Measurements from ENCODE around the gene MED8. TPM values are rescaled to one million over a fixed set of nuclear protein-coding genes. Genes with fewer than 3 reads are reported as not detected.

The MED8 gene
- total RNA-seq, 1 donor from 2014 or later = 40.8 TPM

- no peaks in the 10 kb centered on the region for H3K4me1 Mint-ChIP-seq (ENCODE audit: low read depth)
- intact Hi-C loops (cut with micrococcal nuclease) = no loop called here
- no peak for DNase-seq (ENCODE audit: low spot score)
- no peaks in the 10 kb centered on the region for H3K27me3 Mint-ChIP-seq (ENCODE audit: low read depth)
- no peak overlapping the region for H3K27ac Mint-ChIP-seq
- peaks cover 78% of the 10 kb centered on the region for H3K36me3 Mint-ChIP-seq (ENCODE audit: low read depth)
- no peaks in the 10 kb centered on the region for H3K9me3 Mint-ChIP-seq
- no peak overlapping the region for H3K4me3 Mint-ChIP-seq (ENCODE audit: low read depth)
Observed at GRCh38 chr1:43430831-43431230, 41.2 kb upstream of the MED8 start.

- no peak overlapping the region for H3K27ac Mint-ChIP-seq
Observed at GRCh38 chr1:43427941-43428340, 38.3 kb upstream of the MED8 start.

GRCh38 chr1:43427524-43427923 is 37.9 kb upstream of the MED8 start:
- Mint-ChIP-seq H3K4me3 (ENCODE audit: low read depth) (no peak overlapping the region), H3K9me3 (no peaks in the 10 kb centered on the region), H3K36me3 (ENCODE audit: low read depth) (peaks cover 70% of the 10 kb centered on the region), H3K27ac (no peak overlapping the region), H3K27me3 (ENCODE audit: low read depth) (no peaks in the 10 kb centered on the region), H3K4me1 (ENCODE audit: low read depth) (peaks cover 2% of the 10 kb centered on the region)
- intact Hi-C loops (cut with micrococcal nuclease) = no loop called here
- DNase-seq (ENCODE audit: low spot score) = no peak

More at GRCh38 chr1:43427941-43428340, 38.3 kb upstream of the MED8 start:
- intact Hi-C loops (cut with micrococcal nuclease) = no loop called here
- no peaks in the 10 kb centered on the region for H3K9me3 Mint-ChIP-seq
- H3K4me3 Mint-ChIP-seq (ENCODE audit: low read depth) = no peak overlapping the region
- H3K27me3 Mint-ChIP-seq (ENCODE audit: low read depth) = no peaks in the 10 kb centered on the region
- H3K36me3 Mint-ChIP-seq (ENCODE audit: low read depth) = peaks cover 71% of the 10 kb centered on the region
- DNase-seq (ENCODE audit: low spot score) = no peak
- peaks cover 2% of the 10 kb centered on the region for H3K4me1 Mint-ChIP-seq (ENCODE audit: low read depth)

- intact Hi-C loops (cut with micrococcal nuclease) = no loop called here
- H3K4me1 Mint-ChIP-seq (ENCODE audit: low read depth) = peaks cover 2% of the 10 kb centered on the region
Observed at GRCh38 chr1:43426221-43426620, 36.6 kb upstream of the MED8 start.

GRCh38 chr1:43425045-43425444 is 35.4 kb upstream of the MED8 start:
- H3K27me3 Mint-ChIP-seq (ENCODE audit: low read depth) = no peaks in the 10 kb centered on the region
- H3K4me1 Mint-ChIP-seq (ENCODE audit: low read depth) = peaks cover 2% of the 10 kb centered on the region
- peaks cover 61% of the 10 kb centered on the region for H3K36me3 Mint-ChIP-seq (ENCODE audit: low read depth)
- H3K27ac Mint-ChIP-seq = no peak overlapping the region
- H3K9me3 Mint-ChIP-seq = no peaks in the 10 kb centered on the region
- DNase-seq (ENCODE audit: low spot score) = no peak
- intact Hi-C loops (cut with micrococcal nuclease) = no loop called here
- H3K4me3 Mint-ChIP-seq (ENCODE audit: low read depth) = no peak overlapping the region

More at GRCh38 chr1:43426221-43426620, 36.6 kb upstream of the MED8 start:
- no peaks in the 10 kb centered on the region for H3K9me3 Mint-ChIP-seq
- H3K36me3 Mint-ChIP-seq (ENCODE audit: low read depth) = peaks cover 64% of the 10 kb centered on the region
- H3K4me3 Mint-ChIP-seq (ENCODE audit: low read depth) = no peak overlapping the region
- DNase-seq (ENCODE audit: low spot score) = no peak
- no peak overlapping the region for H3K27ac Mint-ChIP-seq
- H3K27me3 Mint-ChIP-seq (ENCODE audit: low read depth) = no peaks in the 10 kb centered on the region

GRCh38 chr1:43423672-43424550 is 34.3 kb upstream of the MED8 start:
- H3K36me3 Mint-ChIP-seq (ENCODE audit: low read depth) = peaks cover 58% of the 10 kb centered on the region
- DNase-seq (ENCODE audit: low spot score) = no peak
- H3K9me3 Mint-ChIP-seq = no peaks in the 10 kb centered on the region
- H3K4me3 Mint-ChIP-seq (ENCODE audit: low read depth) = no peak overlapping the region
- no peaks in the 10 kb centered on the region for H3K27me3 Mint-ChIP-seq (ENCODE audit: low read depth)
- intact Hi-C loops (cut with micrococcal nuclease) = no loop called here
- H3K27ac Mint-ChIP-seq = no peak overlapping the region
- peaks cover 2% of the 10 kb centered on the region for H3K4me1 Mint-ChIP-seq (ENCODE audit: low read depth)

- intact Hi-C loops (cut with micrococcal nuclease) = no loop called here
- H3K36me3 Mint-ChIP-seq (ENCODE audit: low read depth) = peaks cover 58% of the 10 kb centered on the region
- no peak overlapping the region for H3K4me3 Mint-ChIP-seq (ENCODE audit: low read depth)
- no peak for DNase-seq (ENCODE audit: low spot score)
- H3K27ac Mint-ChIP-seq = no peak overlapping the region
- H3K4me1 Mint-ChIP-seq (ENCODE audit: low read depth) = peaks cover 2% of the 10 kb centered on the region
- no peaks in the 10 kb centered on the region for H3K27me3 Mint-ChIP-seq (ENCODE audit: low read depth)
- no peaks in the 10 kb centered on the region for H3K9me3 Mint-ChIP-seq
Observed at GRCh38 chr1:43422995-43423671, 33.5 kb upstream of the MED8 start.

- Mint-ChIP-seq H3K9me3 (no peaks in the 10 kb centered on the region), H3K4me1 (ENCODE audit: low read depth) (peaks cover 2% of the 10 kb centered on the region), H3K4me3 (ENCODE audit: low read depth) (no peak overlapping the region), H3K27ac (no peak overlapping the region), H3K27me3 (ENCODE audit: low read depth) (no peaks in the 10 kb centered on the region), H3K36me3 (ENCODE audit: low read depth) (peaks cover 51% of the 10 kb centered on the region)
- DNase-seq (ENCODE audit: low spot score) = no peak
- intact Hi-C loops (cut with micrococcal nuclease) = no loop called here
Observed at GRCh38 chr1:43421976-43422750, 32.6 kb upstream of the MED8 start.

- Mint-ChIP-seq H3K27me3 (ENCODE audit: low read depth) (no peaks in the 10 kb centered on the region), H3K4me1 (ENCODE audit: low read depth) (peaks cover 2% of the 10 kb centered on the region), H3K4me3 (ENCODE audit: low read depth) (no peak overlapping the region), H3K36me3 (ENCODE audit: low read depth) (peaks cover 44% of the 10 kb centered on the region), H3K27ac (no peak overlapping the region), H3K9me3 (no peaks in the 10 kb centered on the region)
- intact Hi-C loops (cut with micrococcal nuclease) = no loop called here
- no peak for DNase-seq (ENCODE audit: low spot score)
Observed at GRCh38 chr1:43421396-43421795, 31.8 kb upstream of the MED8 start.

- Mint-ChIP-seq H3K4me3 (ENCODE audit: low read depth) (no peak overlapping the region), H3K9me3 (no peaks in the 10 kb centered on the region), H3K36me3 (ENCODE audit: low read depth) (peaks cover 42% of the 10 kb centered on the region), H3K27me3 (ENCODE audit: low read depth) (no peaks in the 10 kb centered on the region), H3K27ac (no peak overlapping the region), H3K4me1 (ENCODE audit: low read depth) (peaks cover 2% of the 10 kb centered on the region)
- intact Hi-C loops (cut with micrococcal nuclease) = no loop called here
- DNase-seq (ENCODE audit: low spot score) = no peak
Observed at GRCh38 chr1:43420874-43421273, 31.3 kb upstream of the MED8 start.

GRCh38 chr1:43419627-43420425 is 30.2 kb upstream of the MED8 start:
- peaks cover 2% of the 10 kb centered on the region for H3K4me1 Mint-ChIP-seq (ENCODE audit: low read depth)
- H3K36me3 Mint-ChIP-seq (ENCODE audit: low read depth) = peaks cover 41% of the 10 kb centered on the region
- H3K4me3 Mint-ChIP-seq (ENCODE audit: low read depth) = no peak overlapping the region
- no peak overlapping the region for H3K27ac Mint-ChIP-seq
- H3K27me3 Mint-ChIP-seq (ENCODE audit: low read depth) = no peaks in the 10 kb centered on the region
- intact Hi-C loops (cut with micrococcal nuclease) = no loop called here
- no peaks in the 10 kb centered on the region for H3K9me3 Mint-ChIP-seq
- no peak for DNase-seq (ENCODE audit: low spot score)

- DNase-seq (ENCODE audit: low spot score) = no peak
- no peak overlapping the region for H3K27ac Mint-ChIP-seq
- intact Hi-C loops (cut with micrococcal nuclease) = no loop called here
Observed at GRCh38 chr1:43418858-43419257, 29.3 kb upstream of the MED8 start.

More at GRCh38 chr1:43418858-43419257, 29.3 kb upstream of the MED8 start:
- Mint-ChIP-seq H3K27me3 (ENCODE audit: low read depth) (no peaks in the 10 kb centered on the region), H3K9me3 (no peaks in the 10 kb centered on the region), H3K36me3 (ENCODE audit: low read depth) (peaks cover 42% of the 10 kb centered on the region), H3K4me1 (ENCODE audit: low read depth) (peaks cover 2% of the 10 kb centered on the region), H3K4me3 (ENCODE audit: low read depth) (no peak overlapping the region)

Measured in activated T-helper 2 cell treated with anti-CD3 and anti-CD28 coated beads, Interferon-gamma antibody, Interleukin-2, Interleukin-4, amounts not matched to agents 10 μg/mL and 5 μg/mL and 100 μg/mL, durations not matched to agents 14 hours and 24 hours and 36 hours (primary cell).